ENCODE results near the gene HAND2.

Gene HAND2

GRCh38 chr4:173529477-173530325 is at the start of gene HAND2:
TSS of gene HAND2 (minus strand) at chr4:173530229. CDS start at chr4:173529289, 940 bp downstream.
- H3K27me3 ChIP-seq (ENCODE audit: insufficient read depth, low read depth, severe bottlenecking) = peaks cover 3% of the 10 kb centered on the region
- DNase-seq = peak; percentile 87
- no peak for TF ChIP-seq CTCF (IDR thresholded peaks at IDR 0.05; ENCODE audit: low read depth, low read length)
- peaks cover 6% of the 10 kb centered on the region for H3K9me3 ChIP-seq (ENCODE audit: severe bottlenecking)
- peak within 1 kb of the TSS; percentile 79 for H3K27ac ChIP-seq
- H3K36me3 ChIP-seq = peaks cover 12% of the 10 kb centered on the region
- peak within 1 kb of the TSS; percentile 77 for H3K4me3 ChIP-seq (ENCODE audit: low read depth, low read length)

- no peak for DNase-seq
- H3K9me3 ChIP-seq (ENCODE audit: severe bottlenecking) = no peaks in the 10 kb centered on the region
- H3K4me3 ChIP-seq (ENCODE audit: low read depth, low read length) = no peak overlapping the region
- no peaks in the 10 kb centered on the region for H3K27me3 ChIP-seq (ENCODE audit: insufficient read depth, low read depth, severe bottlenecking)
- no peaks in the 10 kb centered on the region for H3K36me3 ChIP-seq
- H3K27ac ChIP-seq = no peak overlapping the region
- no peak for TF ChIP-seq CTCF (IDR thresholded peaks at IDR 0.05; ENCODE audit: low read depth, low read length)
Measured at GRCh38 chr4:173578956-173579355, 48.9 kb upstream of the HAND2 start.

- H3K27ac ChIP-seq = no peak overlapping the region
- H3K9me3 ChIP-seq (ENCODE audit: severe bottlenecking) = no peaks in the 10 kb centered on the region
- H3K27me3 ChIP-seq (ENCODE audit: insufficient read depth, low read depth, severe bottlenecking) = no peaks in the 10 kb centered on the region
- no peaks in the 10 kb centered on the region for H3K36me3 ChIP-seq
- no peak for TF ChIP-seq CTCF (IDR thresholded peaks at IDR 0.05; ENCODE audit: low read depth, low read length)
- H3K4me3 ChIP-seq (ENCODE audit: low read depth, low read length) = no peak overlapping the region
- DNase-seq = no peak
Measured at GRCh38 chr4:173577963-173578362, 47.9 kb upstream of the HAND2 start.

- DNase-seq = no peak
- Histone ChIP-seq H3K27ac (no peak overlapping the region), H3K27me3 (ENCODE audit: insufficient read depth, low read depth, severe bottlenecking) (no peaks in the 10 kb centered on the region), H3K36me3 (no peaks in the 10 kb centered on the region), H3K4me3 (ENCODE audit: low read depth, low read length) (no peak overlapping the region), H3K9me3 (ENCODE audit: severe bottlenecking) (no peaks in the 10 kb centered on the region)
- no peak for TF ChIP-seq CTCF (IDR thresholded peaks at IDR 0.05; ENCODE audit: low read depth, low read length)
Measured at GRCh38 chr4:173575482-173576152, 45.6 kb upstream of the HAND2 start.

GRCh38 chr4:173573725-173574124 is 43.7 kb upstream of the HAND2 start:
- DNase-seq = no peak
- H3K9me3 ChIP-seq (ENCODE audit: severe bottlenecking) = no peaks in the 10 kb centered on the region
- no peak for TF ChIP-seq CTCF (IDR thresholded peaks at IDR 0.05; ENCODE audit: low read depth, low read length)

More at GRCh38 chr4:173573725-173574124, 43.7 kb upstream of the HAND2 start:
- Histone ChIP-seq H3K36me3 (no peaks in the 10 kb centered on the region), H3K27me3 (ENCODE audit: insufficient read depth, low read depth, severe bottlenecking) (no peaks in the 10 kb centered on the region), H3K4me3 (ENCODE audit: low read depth, low read length) (no peak overlapping the region), H3K27ac (no peak overlapping the region)

Measured in WERI-Rb-1 (cell line).